Activated CD4-positive, CD25-positive, alpha-beta regulatory T cell treated with anti-CD3 and anti-CD28 coated beads, Interleukin-2, amount 50 U/mL, for 16 hours (primary cell): ENCODE data around the gene TRMT10C.
"Not testable (repeated sequence)": the region's sequence is repeated elsewhere in the genome, so short reads cannot be mapped to it uniquely, and the experiment has no call there.

ENCODE experiments used
- DNase-seq: peaks from one replicate; pipeline ENCODE4 v3.0.0-alpha.2; 2020; ENCODE audit warnings: low read depth, low spot score

The TRMT10C gene

GRCh38 chr3:101548527-101549105 is 13.1 kb upstream of the TRMT10C start:
- DNase-seq = no peak

- no peak for DNase-seq
Measured at GRCh38 chr3:101549473-101549872, 12.2 kb upstream of the TRMT10C start.

- not testable (repeated sequence) for DNase-seq
Measured at GRCh38 chr3:101551359-101552081, 10.1 kb upstream of the TRMT10C start.

GRCh38 chr3:101553381-101553780 is 8.3 kb upstream of the TRMT10C start:
- not testable (repeated sequence) for DNase-seq

- DNase-seq = no peak
Measured at GRCh38 chr3:101556064-101556463, 5.6 kb upstream of the TRMT10C start.

- no peak for DNase-seq
Measured at GRCh38 chr3:101567528-101568317, 6.1 kb downstream of the TRMT10C start.

- DNase-seq = no peak
Measured at GRCh38 chr3:101571028-101571895, 9.6 kb downstream of the TRMT10C start.

- peak; percentile 99 for DNase-seq
Measured at GRCh38 chr3:101573449-101574387, 12.1 kb downstream of the TRMT10C start, which contains the start of gene PCNP. TSS of gene PCNP (plus strand) at chr3:101574180. CDS start at chr3:101574216, 36 bp downstream.

GRCh38 chr3:101574388-101575112 is 12.9 kb downstream of the TRMT10C start:
- no peak for DNase-seq

GRCh38 chr3:101577286-101577685 is 15.6 kb downstream of the TRMT10C start:
- DNase-seq = no peak

GRCh38 chr3:101588616-101589015 is 26.9 kb downstream of the TRMT10C start:
- no peak for DNase-seq

GRCh38 chr3:101591071-101591470 is 29.4 kb downstream of the TRMT10C start:
- no peak for DNase-seq

GRCh38 chr3:101602731-101603130 is 41.1 kb downstream of the TRMT10C start:
- no peak for DNase-seq

GRCh38 chr3:101603184-101603583 is 41.5 kb downstream of the TRMT10C start:
- no peak for DNase-seq

- DNase-seq = not testable (repeated sequence)
Measured at GRCh38 chr3:101605398-101605797, 43.7 kb downstream of the TRMT10C start.

GRCh38 chr3:101611023-101611422 is 49.4 kb downstream of the TRMT10C start:
- no peak for DNase-seq

GRCh38 chr3:101613014-101613413 is 51.3 kb downstream of the TRMT10C start:
- not testable (repeated sequence) for DNase-seq

- no peak for DNase-seq
Measured at GRCh38 chr3:101615525-101615924, 53.9 kb downstream of the TRMT10C start.
